ENCODE measurements around the gene CDK18. TPM values are rescaled to one million over a fixed set of nuclear protein-coding genes. Genes with fewer than 3 reads are reported as not detected.

Gene CDK18
- total and polyA plus RNA-seq, 9 of the 15 experiments (the other 6 are each of a cell fraction or from before 2014, with no cell fraction given) = 0.05 to 0.69 (median 0.17) TPM; not detected in 2

DNA sequence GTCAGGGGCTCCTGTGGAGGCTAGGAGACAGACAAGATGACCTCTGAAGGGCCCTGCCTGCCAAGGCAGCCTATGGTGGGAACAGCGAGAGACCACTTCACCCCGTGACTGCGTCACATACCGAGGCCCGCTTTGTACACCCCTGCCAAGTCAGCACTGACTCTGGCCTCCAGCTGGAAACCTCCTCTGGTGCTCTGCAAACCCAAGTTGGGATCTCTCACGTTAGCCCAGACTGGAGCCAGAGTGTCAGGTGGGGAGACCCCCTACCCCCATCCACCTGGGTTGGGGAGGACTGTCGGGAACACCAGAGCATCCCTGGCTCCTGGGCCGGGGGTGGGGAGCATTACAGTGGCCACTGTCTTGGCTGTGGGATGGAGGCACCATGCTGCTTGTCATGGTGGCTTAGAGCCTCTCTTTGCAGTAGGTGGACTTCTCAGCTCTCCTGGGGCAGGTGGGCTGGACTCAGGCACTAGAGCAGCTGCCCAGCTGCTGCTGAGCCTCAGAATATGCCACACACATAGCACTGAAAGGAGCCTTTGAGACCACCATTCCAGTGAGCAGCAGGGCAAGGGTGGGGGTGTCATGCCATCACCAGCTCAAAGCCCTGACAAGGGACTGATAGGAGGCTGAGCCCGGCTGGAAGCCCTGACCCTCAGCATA lies 77.0 kb downstream of the CDK18 start:
- BruUV-seq (replicated peaks) = no TSS peak
- H3K9me1 ChIP-seq (ENCODE audit: control insufficient read depth, insufficient read depth, low read length) = no peaks in the 10 kb centered on the region
- FAIRE-seq = no peak
- H4K20me1 ChIP-seq (replicated peaks; ENCODE audit: control insufficient read depth, insufficient read depth, low read length) = peaks cover 37% of the 10 kb centered on the region
- H3K27me3 ChIP-seq (ENCODE audit: control insufficient read depth in 2 of 2, insufficient read depth in 2 of 2, low read length in 2 of 2) = peaks cover 61 to 82% of the 10 kb centered on the region in 2 experiments
- no peak overlapping the region for H3K27ac ChIP-seq (ENCODE audit: extremely low read depth, low read depth, low read length)
- WGBS (ENCODE audit: insufficient coverage, low coverage, missing lambda C conversion rate) = 2% methylated on average over 9 of the region's 9 CpGs
- H3K9ac ChIP-seq (ENCODE audit: insufficient read depth in 1 of 2, low read depth in 2 of 2, low read length in 2 of 2) = no peak overlapping the region
- H3K4me2 ChIP-seq (ENCODE audit: insufficient read depth, low read length) = no peak overlapping the region
- ChIA-PET CTCF (ENCODE audit: low intra/inter-chr PET ratio) (no interaction called here), POLR2A (interaction anchor here (0.5 to 0.8 kb wide), 4 partner anchors 10 to 140 kb away, joined by 3 to 5 read pairs (median 4); no protein-coding TSS in a partner anchor)
- peaks cover 0 to 7% of the 10 kb centered on the region in 2 experiments; a peak in 1 of 5 replicates for H3K4me1 ChIP-seq (replicated peaks in 1 of 2; ENCODE audit: control insufficient read depth in 2 of 2, insufficient read depth in 2 of 2, low read length in 2 of 2)
- no peak for ATAC-seq
- no peaks in the 10 kb centered on the region for H3K9me3 ChIP-seq (replicated peaks; ENCODE audit: control insufficient read depth, insufficient read depth, low read depth, low read length)
- H3K36me3 ChIP-seq (ENCODE audit: control insufficient read depth, insufficient read depth, low read length) = no peaks in the 10 kb centered on the region
- no peak for DNase-seq (ENCODE audit: extremely low read depth in 1 of 4, low spot score in 3 of 4)
- no peak overlapping the region for H2AFZ ChIP-seq (ENCODE audit: low read depth, low read length)
- no peak overlapping the region for H3K4me3 ChIP-seq
- H3K79me2 ChIP-seq (ENCODE audit: control insufficient read depth, insufficient read depth, low read length) = no peaks in the 10 kb centered on the region
- in situ Hi-C loops (cut with MboI) = no loop called here
- intact Hi-C loops (cut with micrococcal nuclease) = no loop called here
- TF ChIP-seq TRIM24 (IDR thresholded peaks at IDR 0.05) (no peak), ELF1 (tag; IDR thresholded peaks at IDR 0.05) (no peak), ZNF507 (tag; conservative IDR thresholded peaks at IDR 0.05) (no peak), BHLHE40 (IDR thresholded peaks at IDR 0.05; ENCODE audit: low read length) (no peak), HNRNPUL1 (IDR thresholded peaks at IDR 0.05; ENCODE audit: low read length) (no peak), TEAD4 (IDR thresholded peaks at IDR 0.05; ENCODE audit: low read length) (no peak), TEAD4 (CRISPR knock-in tag; IDR thresholded peaks at IDR 0.05; ENCODE audit: borderline replicate concordance) (no peak), ZNF354B (CRISPR knock-in tag; IDR thresholded peaks at IDR 0.05) (no peak), DPF2 (IDR thresholded peaks at IDR 0.05) (no peak), MITF (IDR thresholded peaks at IDR 0.05) (no peak), SRSF7 (optimal IDR thresholded peaks at IDR 0.05; ENCODE audit: low read depth, low read length) (no peak), FOXA1 (IDR thresholded peaks at IDR 0.05; ENCODE audit: borderline replicate concordance) (no peak), ILF3 (IDR thresholded peaks at IDR 0.05; ENCODE audit: borderline replicate concordance) (no peak)
- TF ChIP-seq, protein P1, sequence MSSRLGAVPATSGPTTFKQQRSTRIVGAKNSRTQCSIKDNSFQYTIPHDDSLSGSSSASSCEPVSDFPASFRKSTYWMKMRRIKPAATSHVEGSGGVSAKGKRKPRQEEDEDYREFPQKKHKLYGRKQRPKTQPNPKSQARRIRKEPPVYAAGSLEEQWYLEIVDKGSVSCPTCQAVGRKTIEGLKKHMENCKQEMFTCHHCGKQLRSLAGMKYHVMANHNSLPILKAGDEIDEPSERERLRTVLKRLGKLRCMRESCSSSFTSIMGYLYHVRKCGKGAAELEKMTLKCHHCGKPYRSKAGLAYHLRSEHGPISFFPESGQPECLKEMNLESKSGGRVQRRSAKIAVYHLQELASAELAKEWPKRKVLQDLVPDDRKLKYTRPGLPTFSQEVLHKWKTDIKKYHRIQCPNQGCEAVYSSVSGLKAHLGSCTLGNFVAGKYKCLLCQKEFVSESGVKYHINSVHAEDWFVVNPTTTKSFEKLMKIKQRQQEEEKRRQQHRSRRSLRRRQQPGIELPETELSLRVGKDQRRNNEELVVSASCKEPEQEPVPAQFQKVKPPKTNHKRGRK (tag; IDR thresholded peaks at IDR 0.05) = no peak
- TF ChIP-seq, protein P2, sequence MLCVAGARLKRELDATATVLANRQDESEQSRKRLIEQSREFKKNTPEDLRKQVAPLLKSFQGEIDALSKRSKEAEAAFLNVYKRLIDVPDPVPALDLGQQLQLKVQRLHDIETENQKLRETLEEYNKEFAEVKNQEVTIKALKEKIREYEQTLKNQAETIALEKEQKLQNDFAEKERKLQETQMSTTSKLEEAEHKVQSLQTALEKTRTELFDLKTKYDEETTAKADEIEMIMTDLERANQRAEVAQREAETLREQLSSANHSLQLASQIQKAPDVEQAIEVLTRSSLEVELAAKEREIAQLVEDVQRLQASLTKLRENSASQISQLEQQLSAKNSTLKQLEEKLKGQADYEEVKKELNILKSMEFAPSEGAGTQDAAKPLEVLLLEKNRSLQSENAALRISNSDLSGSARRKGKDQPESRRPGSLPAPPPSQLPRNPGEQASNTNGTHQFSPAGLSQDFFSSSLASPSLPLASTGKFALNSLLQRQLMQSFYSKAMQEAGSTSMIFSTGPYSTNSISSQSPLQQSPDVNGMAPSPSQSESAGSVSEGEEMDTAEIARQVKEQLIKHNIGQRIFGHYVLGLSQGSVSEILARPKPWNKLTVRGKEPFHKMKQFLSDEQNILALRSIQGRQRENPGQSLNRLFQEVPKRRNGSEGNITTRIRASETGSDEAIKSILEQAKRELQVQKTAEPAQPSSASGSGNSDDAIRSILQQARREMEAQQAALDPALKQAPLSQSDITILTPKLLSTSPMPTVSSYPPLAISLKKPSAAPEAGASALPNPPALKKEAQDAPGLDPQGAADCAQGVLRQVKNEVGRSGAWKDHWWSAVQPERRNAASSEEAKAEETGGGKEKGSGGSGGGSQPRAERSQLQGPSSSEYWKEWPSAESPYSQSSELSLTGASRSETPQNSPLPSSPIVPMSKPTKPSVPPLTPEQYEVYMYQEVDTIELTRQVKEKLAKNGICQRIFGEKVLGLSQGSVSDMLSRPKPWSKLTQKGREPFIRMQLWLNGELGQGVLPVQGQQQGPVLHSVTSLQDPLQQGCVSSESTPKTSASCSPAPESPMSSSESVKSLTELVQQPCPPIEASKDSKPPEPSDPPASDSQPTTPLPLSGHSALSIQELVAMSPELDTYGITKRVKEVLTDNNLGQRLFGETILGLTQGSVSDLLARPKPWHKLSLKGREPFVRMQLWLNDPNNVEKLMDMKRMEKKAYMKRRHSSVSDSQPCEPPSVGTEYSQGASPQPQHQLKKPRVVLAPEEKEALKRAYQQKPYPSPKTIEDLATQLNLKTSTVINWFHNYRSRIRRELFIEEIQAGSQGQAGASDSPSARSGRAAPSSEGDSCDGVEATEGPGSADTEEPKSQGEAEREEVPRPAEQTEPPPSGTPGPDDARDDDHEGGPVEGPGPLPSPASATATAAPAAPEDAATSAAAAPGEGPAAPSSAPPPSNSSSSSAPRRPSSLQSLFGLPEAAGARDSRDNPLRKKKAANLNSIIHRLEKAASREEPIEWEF (CRISPR knock-in tag; IDR thresholded peaks at IDR 0.05) = no peak
